Peyer's patch (tissue), 4 donors: ENCODE measurements around the gene B4GALT5. TPM values are rescaled to one million over a fixed set of nuclear protein-coding genes. Genes with fewer than 3 reads are reported as not detected.

Experiments
- DNase-seq, 3 donors: peaks; one replicate each; pipeline ENCODE4 v3.0.0-alpha.2; 2017 to 2019
- H3K27ac ChIP-seq, 4 donors: fragments of 200-600 bp; sonication (generic); one replicate each; pipeline ENCODE4 v1.5.1; 2016 to 2019
- H3K27me3 ChIP-seq, 2 donors: fragments of 200-600 bp; sonication (generic); one replicate each; pipeline ENCODE4 v1.5.1; 2019
- H3K36me3 ChIP-seq, 3 donors: fragments of 200-600 bp; sonication (generic); one replicate each; pipeline ENCODE4 v1.5.1; 2016 to 2019
- H3K4me1 ChIP-seq, 4 donors: fragments of 200-600 bp; sonication (generic); one replicate each; pipeline ENCODE4 v1.5.1; 2016 to 2019
- H3K4me3 ChIP-seq, 4 donors: fragments of 200-600 bp; sonication (generic); 1 replicate in 3 of 4; 2 replicates in 1 of 4; pipeline ENCODE4 v1.5.1; 2016 to 2019; ENCODE audit warnings: mild to moderate bottlenecking in 1 of 4
- H3K9me3 ChIP-seq, 4 donors: fragments of 200-600 bp; sonication (generic); one replicate each; pipeline ENCODE4 v1.5.1; 2016 to 2019; ENCODE audit warnings: mild to moderate bottlenecking in 1 of 4
- CTCF ChIP-seq, 6 experiments: fragments of 450-650 bp in 4 of 6; fragments of 200-600 bp in 2 of 6; sonication (generic) in 1 of 6; IDR thresholded peaks; one replicate each; pipeline ENCODE4 v1.5.1; 2017 to 2019; ENCODE audit warnings: antibody characterized with exemption in 6 of 6, mild to moderate bottlenecking in 3 of 6, moderate library complexity in 1 of 6
- POLR2A ChIP-seq, 2 donors: fragments of 450-650 bp; IDR thresholded peaks; one replicate each; pipeline ENCODE4 v1.5.1; 2017; ENCODE audit warnings: antibody characterized with exemption in 2 of 2, mild to moderate bottlenecking in 2 of 2, moderate library complexity in 2 of 2
- total RNA-seq, 4 donors: library from RNA; depleted of rRNA; stranded (reverse); fragments of >200 nt; gene quantifications; one replicate each; pipeline ENCODE4 v1.1.0, GENCODE V29; 2016

Gene B4GALT5
- total RNA-seq, 4 donors from 2014 or later: 8.3 to 24.5 (median 19.3) TPM

- Histone ChIP-seq H3K27me3 (no peaks in the 10 kb centered on the region), H3K4me3 (no peak overlapping the region), H3K36me3 (no peaks in the 10 kb centered on the region), H3K9me3 (no peaks in the 10 kb centered on the region), H3K4me1 (peaks cover 0 to 8% (median 1%) of the 10 kb centered on the region in 4 donors), H3K27ac (peak overlapping the region in 3 of 4 donors; percentile 31 to 76 (median 42))
- TF ChIP-seq POLR2A (IDR thresholded peaks at IDR 0.05) (no peak), CTCF (IDR thresholded peaks at IDR 0.05) (no peak)
- peak in 1 of 3 donors; percentile 65 for DNase-seq
Observed at GRCh38 chr20:49594143-49594930, 119.3 kb downstream of the B4GALT5 start.

- TF ChIP-seq POLR2A (IDR thresholded peaks at IDR 0.05): no peak
- no peak for TF ChIP-seq CTCF (IDR thresholded peaks at IDR 0.05)
- Histone ChIP-seq H3K27ac (peak overlapping the region in 3 of 4 donors; percentile 31 to 76 (median 42)), H3K36me3 (no peaks in the 10 kb centered on the region), H3K4me3 (no peak overlapping the region), H3K9me3 (no peaks in the 10 kb centered on the region), H3K4me1 (peaks cover 0 to 8% (median 1%) of the 10 kb centered on the region in 4 donors), H3K27me3 (no peaks in the 10 kb centered on the region)
- DNase-seq: no peak
Observed at GRCh38 chr20:49593466-49594142, 120.1 kb downstream of the B4GALT5 start.

- DNase-seq: no peak
- H3K4me1 ChIP-seq: peaks cover 0 to 8% (median 1%) of the 10 kb centered on the region in 4 donors
Observed at GRCh38 chr20:49592120-49592519, 121.6 kb downstream of the B4GALT5 start.

GRCh38 chr20:49591217-49591865, 122.3 kb downstream of the B4GALT5 start:
- Histone ChIP-seq H3K9me3 (no peaks in the 10 kb centered on the region), H3K4me1 (peaks cover 0 to 8% (median 1%) of the 10 kb centered on the region in 4 donors), H3K4me3 (no peak overlapping the region), H3K27me3 (no peaks in the 10 kb centered on the region), H3K27ac (peak overlapping the region in 1 of 4 donors; percentile 22), H3K36me3 (no peaks in the 10 kb centered on the region)
- TF ChIP-seq POLR2A (IDR thresholded peaks at IDR 0.05) (no peak), CTCF (IDR thresholded peaks at IDR 0.05) (no peak)
- DNase-seq: no peak

More at GRCh38 chr20:49592120-49592519, 121.6 kb downstream of the B4GALT5 start:
- no peak overlapping the region for H3K4me3 ChIP-seq
- no peaks in the 10 kb centered on the region for H3K36me3 ChIP-seq
- no peak overlapping the region for H3K27ac ChIP-seq
- no peak for TF ChIP-seq CTCF (IDR thresholded peaks at IDR 0.05)
- no peak for TF ChIP-seq POLR2A (IDR thresholded peaks at IDR 0.05)
- H3K9me3 ChIP-seq: no peaks in the 10 kb centered on the region
- no peaks in the 10 kb centered on the region for H3K27me3 ChIP-seq

GRCh38 chr20:49590163-49591017, 123.3 kb downstream of the B4GALT5 start:
- Histone ChIP-seq H3K4me1 (peaks cover 0 to 3% (median under 1%) of the 10 kb centered on the region in 4 donors), H3K27ac (no peak overlapping the region), H3K27me3 (no peaks in the 10 kb centered on the region), H3K9me3 (no peaks in the 10 kb centered on the region), H3K4me3 (no peak overlapping the region), H3K36me3 (no peaks in the 10 kb centered on the region)
- TF ChIP-seq CTCF (IDR thresholded peaks at IDR 0.05) (no peak), POLR2A (IDR thresholded peaks at IDR 0.05) (no peak)
- DNase-seq: no peak
